PC-9 (cell line): ENCODE results near the gene MANF. TPM values are rescaled to one million over a fixed set of nuclear protein-coding genes. Genes with fewer than 3 reads are reported as not detected.

ENCODE experiments used
- BruUV-seq: library from RNA; stranded (reverse); fragments of 400-500 nt; replicated peaks from 2 replicates; lab custom pipeline; 2021; lab: Mats Ljungman, UMichigan
- CTCF ChIA-PET: fragments of 300-600 bp; sonication (Branson Sonifier 250); formaldehyde crosslinking; loops from one replicate; lab custom pipeline; 2022; ENCODE audit warnings: antibody characterized with exemption; lab: Charles Lee
- POLR2A ChIA-PET: fragments of 300-600 bp; sonication (Branson Sonifier 250); formaldehyde crosslinking; loops from one replicate; lab custom pipeline; 2022; ENCODE audit warnings: antibody characterized with exemption; ENCODE audit not compliant: unreplicated experiment; lab: Charles Lee
- DNase-seq, 2 experiments: peaks; one replicate each; pipeline versions ENCODE4 v3.0.0 to v3.0.0-alpha.2; 2015 to 2022; ENCODE audit warnings: mixed read lengths in 1 of 2
- H2AFZ ChIP-seq: fragments of 200-600 bp; sonication (generic); 2 replicates; pipeline ENCODE4 v1.8.1; 2017; ENCODE audit warnings: antibody characterized with exemption
- H3F3A ChIP-seq: fragments of 200-600 bp; sonication (generic); 2 replicates; pipeline ENCODE4 v1.8.1; 2017; ENCODE audit warnings: antibody characterized with exemption, mild to moderate bottlenecking, low read depth; ENCODE audit not compliant: insufficient read depth
- H3K27ac ChIP-seq: fragments of 200-600 bp; sonication (generic); 2 replicates; pipeline ENCODE4 v1.6.1; 2016; ENCODE audit warnings: mixed run types
- H3K27me3 ChIP-seq: fragments of 200-600 bp; sonication (generic); 2 replicates; pipeline ENCODE4 v1.6.1; 2016; ENCODE audit warnings: low read depth, mixed run types; ENCODE audit not compliant: insufficient read depth
- H3K36me3 ChIP-seq: fragments of 200-600 bp; sonication (generic); 2 replicates; pipeline ENCODE4 v1.6.1; 2016; ENCODE audit warnings: low read depth, mixed run types
- H3K4me1 ChIP-seq: fragments of 200-600 bp; sonication (generic); replicated peaks from 2 replicates; pipeline ENCODE4 v1.6.1; 2016; ENCODE audit warnings: mixed run types; ENCODE audit not compliant: insufficient read depth
- H3K4me2 ChIP-seq: fragments of 200-600 bp; sonication (generic); 2 replicates; pipeline ENCODE4 v1.6.1; 2017; ENCODE audit warnings: mixed run types
- H3K4me3 ChIP-seq: fragments of 200-600 bp; sonication (generic); 2 replicates; pipeline ENCODE4 v1.6.1; 2016; ENCODE audit warnings: mixed run types
- H3K79me2 ChIP-seq: fragments of 200-600 bp; sonication (generic); 2 replicates; pipeline ENCODE4 v1.6.1; 2017; ENCODE audit warnings: low read depth, mixed run types
- H3K9me2 ChIP-seq: fragments of 200-600 bp; sonication (generic); 2 replicates; pipeline ENCODE4 v1.8.1; 2017; ENCODE audit warnings: mild to moderate bottlenecking; ENCODE audit not compliant: insufficient read depth
- H3K9me3 ChIP-seq: fragments of 200-600 bp; sonication (generic); 2 replicates; pipeline ENCODE4 v1.8.1; 2016; ENCODE audit warnings: low read depth; ENCODE audit not compliant: insufficient read depth
- H4K20me1 ChIP-seq: fragments of 200-600 bp; sonication (generic); 2 replicates; pipeline ENCODE4 v1.8.1; 2017; ENCODE audit not compliant: insufficient read depth
- CTCF ChIP-seq: fragments of 200-600 bp; sonication (generic); conservative IDR thresholded peaks from 2 replicates; pipeline ENCODE4 v1.6.1; 2017; ENCODE audit warnings: mixed run types, antibody characterized with exemption, mild to moderate bottlenecking, moderate library complexity
- EZH2 ChIP-seq: fragments of 200-600 bp; sonication (generic); IDR thresholded peaks from 2 replicates; pipeline ENCODE4 v1.8.0; 2017; ENCODE audit warnings: antibody characterized with exemption, low read depth
- intact Hi-C: fragments of 100-400 bp; cut with micrococcal nuclease; formaldehyde crosslinking; loops from one replicate; pipeline ENCODE4 v1.10.0; 2022; ENCODE audit not compliant: unreplicated experiment
- total RNA-seq: library from RNA; stranded (reverse); gene quantifications from 2 replicates; pipeline ENCODE4 v1.2.3, GENCODE V29; 2021

MANF gene
- total RNA-seq, 1 experiment from 2014 or later, result 79.1 TPM

GRCh38 chr3:51426921-51427320 lies 41.8 kb downstream of the MANF start:
- Histone ChIP-seq H3K27me3 (no peaks in the 10 kb centered on the region), H2AFZ (no peak overlapping the region), H3F3A (no peaks in the 10 kb centered on the region), H3K4me2 (no peak overlapping the region), H3K4me1 (no peaks in the 10 kb centered on the region), H3K9me3 (no peaks in the 10 kb centered on the region), H3K36me3 (peaks cover 9% of the 10 kb centered on the region; the same call in 1 of the 2 replicates), H4K20me1 (no peaks in the 10 kb centered on the region; the same call in 1 of the 2 replicates), H3K4me3 (no peak overlapping the region), H3K9me2 (no peaks in the 10 kb centered on the region), H3K79me2 (no peaks in the 10 kb centered on the region), H3K27ac (no peak overlapping the region)
- ChIA-PET CTCF (no interaction called here), POLR2A (interaction anchor here (0.6 kb wide), 1 partner anchor 810 kb away, joined by 4 read pairs; no protein-coding TSS in a partner anchor)
- no peak for DNase-seq
- no TSS peak for BruUV-seq
- no peak for TF ChIP-seq EZH2
- TF ChIP-seq CTCF, result no peak
- intact Hi-C loops, result loop anchor here (10.0 kb wide), 1 partner anchor 48 kb away; no protein-coding TSS in a partner anchor

- no peak overlapping the region for H3K4me2 ChIP-seq
- CTCF ChIA-PET, result no interaction called here
- peaks cover 14% of the 10 kb centered on the region for H3K36me3 ChIP-seq
- H3K9me2 ChIP-seq, result no peaks in the 10 kb centered on the region
- no peaks in the 10 kb centered on the region for H3K4me1 ChIP-seq
- BruUV-seq, result no TSS peak
- H3K27me3 ChIP-seq, result no peaks in the 10 kb centered on the region
- no peaks in the 10 kb centered on the region for H3K79me2 ChIP-seq
- H3K27ac ChIP-seq, result no peak overlapping the region
- no peak for TF ChIP-seq EZH2
- no peak for TF ChIP-seq CTCF
- POLR2A ChIA-PET, result no interaction called here
- no peak for DNase-seq
- no peaks in the 10 kb centered on the region; the same call in none of the 2 replicates for H4K20me1 ChIP-seq
- 0 out of 2 replicates have a peak, but pooled peaks cover 3% of the 10 kb centered on the region for H3F3A ChIP-seq
- H2AFZ ChIP-seq, result no peak overlapping the region
- intact Hi-C loops, result loop anchor here (10.0 kb wide), 1 partner anchor 46 kb away; no protein-coding TSS in a partner anchor
- H3K9me3 ChIP-seq, result no peaks in the 10 kb centered on the region
- no peak overlapping the region for H3K4me3 ChIP-seq
These were observed 44.0 kb downstream of the MANF start for GRCh38 chr3:51429138-51429537.

- no peaks in the 10 kb centered on the region for H3K9me2 ChIP-seq
- no peaks in the 10 kb centered on the region for H3K27me3 ChIP-seq
- POLR2A ChIA-PET, result no interaction called here
- no TSS peak for BruUV-seq
- H3K4me2 ChIP-seq, result no peak overlapping the region
- intact Hi-C loops, result loop anchor here (2.0 kb wide), 1 partner anchor 817 kb away; the partner anchor contains the start of gene MAPKAPK3
- H2AFZ ChIP-seq, result no peak overlapping the region
- H3K4me1 ChIP-seq, result no peaks in the 10 kb centered on the region
- no peak for DNase-seq
- H3F3A ChIP-seq, result 0 out of 2 replicates have a peak, but pooled peaks cover 3% of the 10 kb centered on the region
- H3K36me3 ChIP-seq, result peaks cover 13% of the 10 kb centered on the region
- no peaks in the 10 kb centered on the region for H3K9me3 ChIP-seq
- no peaks in the 10 kb centered on the region for H3K79me2 ChIP-seq
- peaks cover 3% of the 10 kb centered on the region; the same call in 1 of the 2 replicates for H4K20me1 ChIP-seq
- CTCF ChIA-PET, result no interaction called here
- H3K4me3 ChIP-seq, result no peak overlapping the region
- no peak overlapping the region for H3K27ac ChIP-seq
- TF ChIP-seq EZH2, result no peak
- TF ChIP-seq CTCF, result no peak
These were observed 49.0 kb downstream of the MANF start for GRCh38 chr3:51434110-51434509.
